Measurements from ENCODE around the gene PRELP. TPM values are rescaled to one million over a fixed set of nuclear protein-coding genes. Genes with fewer than 3 reads are reported as not detected.
"Not testable (repeated sequence)": the region's sequence is repeated elsewhere in the genome, so short reads cannot be mapped to it uniquely, and the experiment has no call there.

Gene PRELP
- total and polyA plus RNA-seq, 10 donors: 4.9 to 50.3 (median 29.2) TPM

DNA sequence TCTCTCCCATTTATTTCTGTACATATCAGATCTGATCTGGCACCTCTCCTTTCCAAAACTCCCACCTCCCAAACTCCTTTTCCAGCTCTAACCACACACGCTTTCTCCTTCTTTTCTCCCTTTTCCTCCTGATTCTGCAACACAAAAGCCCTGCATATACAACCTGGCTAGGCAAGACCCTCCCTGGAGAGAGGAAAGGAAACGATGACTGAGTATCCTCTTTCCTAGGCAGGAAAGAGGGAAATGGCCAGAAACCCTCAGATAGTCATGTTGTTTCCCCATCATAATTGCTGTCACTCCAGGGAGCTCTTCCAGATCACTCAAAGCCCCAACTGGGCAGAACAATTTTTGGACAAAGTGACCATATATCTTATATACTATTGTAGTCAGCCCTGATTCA lies 32.3 kb upstream of the PRELP start:
- H3K27ac ChIP-seq: peak overlapping the region in 1 of 8 donors; percentile 44
- H3K4me1 ChIP-seq: peaks cover 0 to 15% (median 0%) of the 10 kb centered on the region in 6 donors
- peaks cover 0 to 18% (median 0%) of the 10 kb centered on the region in 7 donors for H3K27me3 ChIP-seq (replicated peaks in 1 of 7)
- intact Hi-C loops (cut with DNase I; ENCODE audit: low total_unique reads): no loop called here
- TF ChIP-seq, protein P1, sequence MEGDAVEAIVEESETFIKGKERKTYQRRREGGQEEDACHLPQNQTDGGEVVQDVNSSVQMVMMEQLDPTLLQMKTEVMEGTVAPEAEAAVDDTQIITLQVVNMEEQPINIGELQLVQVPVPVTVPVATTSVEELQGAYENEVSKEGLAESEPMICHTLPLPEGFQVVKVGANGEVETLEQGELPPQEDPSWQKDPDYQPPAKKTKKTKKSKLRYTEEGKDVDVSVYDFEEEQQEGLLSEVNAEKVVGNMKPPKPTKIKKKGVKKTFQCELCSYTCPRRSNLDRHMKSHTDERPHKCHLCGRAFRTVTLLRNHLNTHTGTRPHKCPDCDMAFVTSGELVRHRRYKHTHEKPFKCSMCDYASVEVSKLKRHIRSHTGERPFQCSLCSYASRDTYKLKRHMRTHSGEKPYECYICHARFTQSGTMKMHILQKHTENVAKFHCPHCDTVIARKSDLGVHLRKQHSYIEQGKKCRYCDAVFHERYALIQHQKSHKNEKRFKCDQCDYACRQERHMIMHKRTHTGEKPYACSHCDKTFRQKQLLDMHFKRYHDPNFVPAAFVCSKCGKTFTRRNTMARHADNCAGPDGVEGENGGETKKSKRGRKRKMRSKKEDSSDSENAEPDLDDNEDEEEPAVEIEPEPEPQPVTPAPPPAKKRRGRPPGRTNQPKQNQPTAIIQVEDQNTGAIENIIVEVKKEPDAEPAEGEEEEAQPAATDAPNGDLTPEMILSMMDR (IDR thresholded peaks at IDR 0.05 in 8 of 11, conservative IDR thresholded peaks at IDR 0.05 in 3 of 11): no peak
- TF ChIP-seq POLR2AphosphoS5 (IDR thresholded peaks at IDR 0.05) (no peak), POLR2A (IDR thresholded peaks at IDR 0.05) (no peak)
- H3K36me3 ChIP-seq: no peaks in the 10 kb centered on the region
- no peak overlapping the region for H3K4me3 ChIP-seq
- H3K9me3 ChIP-seq: peaks cover 0 to 11% (median 5%) of the 10 kb centered on the region in 8 donors
- WGBS, 5 donors: 63 to 84% (median 75%) methylated on average over 2 of the region's 2 CpGs
- no peak for DNase-seq

DNA sequence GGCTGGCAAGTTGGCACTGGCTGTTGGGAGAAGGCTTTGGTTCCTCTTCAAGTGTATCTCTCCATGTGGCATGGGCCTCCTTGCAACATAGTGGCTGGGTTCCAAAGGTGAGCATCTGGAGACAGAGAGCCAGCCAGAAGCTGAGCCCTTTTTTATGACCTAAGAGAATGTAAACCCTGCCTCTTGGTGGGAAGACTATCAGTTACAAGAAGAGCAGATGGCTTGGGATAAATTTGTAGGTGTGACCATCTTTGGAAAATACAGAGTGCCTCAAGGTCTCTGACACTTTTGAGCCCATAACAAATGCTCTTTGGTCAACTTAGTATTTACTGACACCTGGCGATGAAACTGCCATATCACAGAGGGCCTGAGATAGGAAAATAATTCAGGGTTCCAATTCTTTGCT lies 31.4 kb upstream of the PRELP start:
- 92 to 100% (median 93%) methylated on average over 1 of the region's 1 CpG for WGBS, 5 donors
- Histone ChIP-seq H3K36me3 (no peaks in the 10 kb centered on the region), H3K4me3 (no peak overlapping the region), H3K27me3 (replicated peaks in 1 of 7) (peaks cover 0 to 24% (median 0%) of the 10 kb centered on the region in 7 donors), H3K27ac (no peak overlapping the region), H3K9me3 (peaks cover 0 to 11% (median 5%) of the 10 kb centered on the region in 8 donors), H3K4me1 (peaks cover 0 to 13% (median under 1%) of the 10 kb centered on the region in 6 donors)
- TF ChIP-seq, protein P1 (IDR thresholded peaks at IDR 0.05 in 8 of 11, conservative IDR thresholded peaks at IDR 0.05 in 3 of 11): no peak
- TF ChIP-seq POLR2AphosphoS5 (IDR thresholded peaks at IDR 0.05) (no peak), POLR2A (IDR thresholded peaks at IDR 0.05) (no peak)
- intact Hi-C loops (cut with DNase I; ENCODE audit: low total_unique reads): no loop called here
- no peak for DNase-seq

DNA sequence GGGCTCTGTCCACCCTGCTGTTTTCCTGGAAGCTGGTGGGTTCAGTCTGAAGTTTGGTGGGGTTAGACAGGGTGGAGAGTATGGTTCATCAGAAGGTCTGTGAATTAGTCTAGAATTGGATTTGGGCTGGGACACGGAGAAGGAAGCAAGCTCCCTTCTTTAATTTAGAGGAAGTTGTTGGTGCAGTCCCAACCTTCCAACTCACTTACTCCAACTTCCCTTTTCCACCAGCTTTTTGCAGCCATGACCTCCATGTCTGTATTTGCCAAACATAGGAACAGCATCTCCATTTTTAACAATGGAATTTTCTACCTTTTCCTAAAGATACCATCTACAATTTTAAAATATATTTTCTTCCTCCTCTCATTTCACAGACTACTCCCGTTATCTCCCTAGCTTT lies 28.5 kb upstream of the PRELP start:
- H3K4me1 ChIP-seq: peaks cover 0 to 16% (median 5%) of the 10 kb centered on the region in 6 donors
- 41 to 53% (median 44%) methylated on average over 2 of the region's 2 CpGs for WGBS, 5 donors
- intact Hi-C loops (cut with DNase I; ENCODE audit: low total_unique reads): no loop called here

DNA sequence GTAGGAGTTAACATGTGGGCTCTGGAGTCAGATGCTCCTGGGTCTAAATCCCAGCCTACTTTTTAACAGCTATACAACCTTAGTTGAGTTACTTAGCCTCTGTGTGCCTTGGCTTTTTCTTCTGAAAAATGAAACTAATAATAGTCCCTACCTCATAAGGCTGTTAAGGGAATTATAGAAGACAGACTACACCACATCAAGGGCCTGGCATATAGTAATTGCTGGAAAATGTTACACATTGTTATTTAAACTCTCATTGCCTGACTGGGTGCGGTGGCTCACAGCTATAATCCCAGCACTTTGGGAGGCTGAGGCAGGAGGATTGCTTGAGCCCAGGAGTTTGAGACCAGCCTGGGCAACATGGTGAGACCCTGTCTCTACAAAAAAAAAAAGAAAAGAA lies 28.0 kb upstream of the PRELP start:
- H3K4me3 ChIP-seq; DNase-seq; intact Hi-C loops (cut with DNase I; ENCODE audit: low total_unique reads); H3K36me3 ChIP-seq: not testable (repeated sequence)
- Histone ChIP-seq H3K27me3 (replicated peaks in 1 of 7) (peaks cover 0 to 31% (median 0%) of the 10 kb centered on the region in 7 donors), H3K9me3 (peaks cover 0 to 11% (median 5%) of the 10 kb centered on the region in 8 donors), H3K4me1 (peaks cover 0 to 20% (median 5%) of the 10 kb centered on the region in 6 donors), H3K27ac (peak overlapping the region in 3 of 8 donors; percentile 43 to 68 (median 58))
- 80 to 93% (median 89%) methylated on average over 1 of the region's 1 CpG for WGBS, 5 donors

More for the DNA sequence above, 28.5 kb upstream of the PRELP start:
- TF ChIP-seq POLR2AphosphoS5 (IDR thresholded peaks at IDR 0.05) (no peak), POLR2A (IDR thresholded peaks at IDR 0.05) (no peak)
- TF ChIP-seq, protein P1 (IDR thresholded peaks at IDR 0.05 in 8 of 11, conservative IDR thresholded peaks at IDR 0.05 in 3 of 11): no peak
- Histone ChIP-seq H3K36me3 (no peaks in the 10 kb centered on the region), H3K27ac (peak overlapping the region in 3 of 8 donors; percentile 21 to 68 (median 58)), H3K27me3 (replicated peaks in 1 of 7) (peaks cover 0 to 31% (median 0%) of the 10 kb centered on the region in 7 donors), H3K9me3 (peaks cover 0 to 11% (median 5%) of the 10 kb centered on the region in 8 donors), H3K4me3 (no peak overlapping the region)
- DNase-seq: no peak

Data from spleen (tissue), 11 donors.